A673 (cell line): ENCODE results near the gene EIF1. TPM values are rescaled to one million over a fixed set of nuclear protein-coding genes. Genes with fewer than 3 reads are reported as not detected.

Experiments used
- BruUV-seq: library from RNA; stranded (reverse); fragments of 400-500 nt; replicated peaks from 2 replicates; lab custom pipeline; 2021; lab: Mats Ljungman, UMichigan
- CTCF ChIA-PET: fragments of 300-600 bp; sonication (Branson Sonifier 250); formaldehyde crosslinking; loops from one replicate; lab custom pipeline; 2022; ENCODE audit warnings: antibody characterized with exemption; lab: Charles Lee
- POLR2A ChIA-PET: fragments of 300-600 bp; sonication (Branson Sonifier 250); formaldehyde crosslinking; loops from one replicate; lab custom pipeline; 2022; ENCODE audit warnings: antibody characterized with exemption; ENCODE audit not compliant: low non-redundant PET; lab: Charles Lee
- DNase-seq: peaks from one replicate; pipeline ENCODE4 v3.0.0-alpha.2; 2015; ENCODE audit warnings: low spot score
- H3K27ac ChIP-seq: fragments of 200-600 bp; sonication (generic); 2 replicates; pipeline ENCODE4 v1.5.1; 2016; ENCODE audit warnings: mixed run types, low read depth, mild to moderate bottlenecking, mixed read lengths, antibody characterized with exemption, low read length; ENCODE audit not compliant: poor library complexity, severe bottlenecking
- H3K27me3 ChIP-seq: fragments of 200-600 bp; sonication (generic); replicated peaks from 2 replicates; pipeline ENCODE4 v1.6.1; 2017; ENCODE audit warnings: mixed run types, low read depth, mild to moderate bottlenecking, mixed read lengths, antibody characterized with exemption, low read length; ENCODE audit not compliant: insufficient read depth, poor library complexity
- H3K36me3 ChIP-seq: fragments of 200-600 bp; sonication (generic); 2 replicates; pipeline ENCODE4 v1.6.1; 2016; ENCODE audit warnings: mixed run types, mild to moderate bottlenecking, mixed read lengths, antibody characterized with exemption, low read length; ENCODE audit not compliant: insufficient read depth, poor library complexity, severe bottlenecking
- H3K4me1 ChIP-seq: fragments of 200-600 bp; sonication (generic); 2 replicates; pipeline ENCODE4 v1.6.1; 2017; ENCODE audit warnings: mixed run types, mild to moderate bottlenecking, mixed read lengths, antibody characterized with exemption, low read length; ENCODE audit not compliant: insufficient read depth, poor library complexity, severe bottlenecking
- H3K4me3 ChIP-seq: fragments of 200-600 bp; sonication (generic); 2 replicates; pipeline ENCODE4 v1.5.1; 2016; ENCODE audit warnings: low read depth, mixed run types, mild to moderate bottlenecking, mixed read lengths, low read length; ENCODE audit not compliant: poor library complexity, severe bottlenecking
- H3K9me3 ChIP-seq: fragments of 200-600 bp; sonication (generic); 2 replicates; pipeline ENCODE4 v1.6.1; 2016; ENCODE audit warnings: mixed run types, low read depth, mild to moderate bottlenecking, mixed read lengths, antibody characterized with exemption, low read length; ENCODE audit not compliant: poor library complexity, severe bottlenecking
- CTCF ChIP-seq: fragments of 300-800, 200-600 bp; sonication (generic); conservative IDR thresholded peaks from 2 replicates; pipeline ENCODE4 v1.5.1; 2017; ENCODE audit warnings: low read depth, mild to moderate bottlenecking, antibody characterized with exemption, low read length, moderate library complexity, mixed read lengths
- EZH2 ChIP-seq: fragments of 200-600 bp; sonication (generic); IDR thresholded peaks from 2 replicates; pipeline ENCODE4 v1.6.1; 2017; ENCODE audit warnings: borderline replicate concordance, low read depth, mild to moderate bottlenecking, mixed read lengths, antibody characterized with exemption, low read length; ENCODE audit not compliant: poor library complexity, severe bottlenecking
- intact Hi-C: fragments of 100-400 bp; cut with micrococcal nuclease; formaldehyde crosslinking; loops from one replicate; pipeline ENCODE4 v1.10.0; 2022; ENCODE audit not compliant: unreplicated experiment
- total RNA-seq: library from RNA; stranded (reverse); gene quantifications from 2 replicates; pipeline ENCODE4 v1.2.3, GENCODE V29; 2021

Gene EIF1
- total RNA-seq, 1 experiment from 2014 or later = 524 TPM

DNA sequence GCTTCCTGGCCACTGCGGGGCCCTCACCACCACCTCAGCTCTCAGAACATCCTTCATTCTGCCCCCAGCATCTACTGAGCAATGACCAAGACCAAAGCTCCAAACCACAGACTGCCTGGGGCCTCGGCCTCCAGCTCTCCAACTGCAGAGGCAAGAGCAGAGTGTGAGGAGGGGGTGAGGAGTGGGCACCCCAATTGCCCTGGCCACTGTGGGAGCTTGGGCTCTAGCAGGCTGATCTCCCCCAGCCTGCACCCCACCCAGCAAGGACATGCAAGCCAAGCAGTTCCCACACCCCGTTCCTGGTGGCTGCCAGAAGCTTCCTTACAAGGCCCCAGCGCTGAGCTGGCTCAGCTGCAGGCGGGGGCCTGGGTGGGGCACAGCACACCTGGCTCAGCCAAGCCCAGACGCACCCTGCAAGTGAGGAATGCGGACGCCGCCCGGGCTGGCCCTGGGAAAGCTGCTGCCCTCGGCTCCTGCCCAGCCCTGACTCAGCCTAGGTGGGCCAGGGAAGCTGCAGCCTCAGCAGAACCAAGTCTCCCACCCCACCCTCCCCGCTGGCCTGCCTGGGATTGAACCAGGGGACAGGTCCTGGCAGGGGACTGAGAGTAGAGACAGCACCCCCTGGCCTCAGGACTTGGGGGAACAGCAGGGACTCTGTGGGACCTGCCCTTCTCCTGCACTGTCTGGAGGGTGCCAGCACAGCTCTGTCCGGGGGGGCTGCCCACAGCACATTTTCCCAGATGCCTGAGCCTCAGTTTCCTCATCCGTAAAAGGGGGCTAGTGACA, 34.6 kb upstream of the EIF1 start:
- no peak for TF ChIP-seq CTCF
- no peak for TF ChIP-seq EZH2
- H3K36me3 ChIP-seq = no peaks in the 10 kb centered on the region
- BruUV-seq = no TSS peak
- DNase-seq = no peak
- intact Hi-C loops = no loop called here
- CTCF ChIA-PET = interaction anchor here (1.3 kb wide), 1 partner anchor 9 kb away, joined by 6 read pairs; no protein-coding TSS in a partner anchor
- POLR2A ChIA-PET = no interaction called here
- no peaks in the 10 kb centered on the region for H3K27me3 ChIP-seq
- H3K4me3 ChIP-seq = no peak overlapping the region
- H3K4me1 ChIP-seq = no peaks in the 10 kb centered on the region
- no peaks in the 10 kb centered on the region for H3K9me3 ChIP-seq
- H3K27ac ChIP-seq = no peak overlapping the region

DNA sequence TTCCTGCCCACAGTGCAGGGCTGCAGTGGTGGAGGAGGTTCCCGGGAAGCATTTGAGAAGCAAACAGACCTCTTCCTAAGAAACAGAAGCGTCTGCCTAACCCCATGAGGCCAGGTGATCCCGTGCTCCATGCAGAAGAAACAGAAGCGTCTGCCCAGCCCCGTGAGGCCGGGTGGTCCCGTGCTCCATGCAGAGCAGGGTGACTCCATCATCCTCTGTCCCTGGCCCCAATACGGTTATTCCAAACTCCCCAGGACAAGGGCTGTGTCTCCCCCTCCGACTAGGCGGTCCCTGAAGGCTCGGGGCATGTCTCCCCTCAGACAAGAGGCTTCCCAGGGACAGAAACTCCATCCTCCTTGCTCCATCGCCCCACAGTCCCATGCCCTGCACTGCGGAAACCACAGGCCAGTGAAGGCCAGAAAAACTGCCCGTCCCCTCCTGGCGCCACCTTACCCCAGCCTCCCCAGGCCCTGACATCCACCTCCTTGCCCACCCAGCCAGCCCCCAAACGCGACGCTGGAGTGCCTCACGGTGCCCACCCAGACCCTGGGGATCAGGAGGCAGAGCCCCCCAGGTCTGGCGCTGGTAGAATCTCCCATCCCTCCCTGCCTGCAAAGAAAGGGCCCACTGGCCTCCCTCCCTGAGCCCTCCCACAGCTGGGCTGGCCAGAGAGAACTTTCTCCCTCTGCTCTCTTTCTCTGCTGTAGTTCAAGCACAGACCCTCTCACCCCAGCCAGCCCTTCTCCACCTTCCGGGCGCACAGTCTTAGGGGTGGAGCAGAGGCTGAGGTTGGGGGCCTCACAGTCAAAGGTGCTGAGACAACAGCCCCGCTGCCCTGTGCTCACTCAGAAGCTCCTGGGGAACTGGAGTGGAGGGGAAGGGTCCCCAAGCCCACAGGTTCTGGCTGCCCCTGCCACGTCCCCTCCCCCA, 33.7 kb upstream of the EIF1 start:
- BruUV-seq = no TSS peak
- ChIA-PET CTCF (interaction anchor here (1.3 kb wide), 1 partner anchor 8 kb away, joined by 6 read pairs; no protein-coding TSS in a partner anchor), POLR2A (no interaction called here)
- H3K27ac ChIP-seq = no peak overlapping the region
- DNase-seq = no peak
- no peak for TF ChIP-seq CTCF
- TF ChIP-seq EZH2 = no peak
- no peaks in the 10 kb centered on the region for H3K4me1 ChIP-seq
- no peak overlapping the region for H3K4me3 ChIP-seq
- H3K27me3 ChIP-seq = no peaks in the 10 kb centered on the region
- no peaks in the 10 kb centered on the region for H3K36me3 ChIP-seq
- intact Hi-C loops = no loop called here
- H3K9me3 ChIP-seq = no peaks in the 10 kb centered on the region

DNA sequence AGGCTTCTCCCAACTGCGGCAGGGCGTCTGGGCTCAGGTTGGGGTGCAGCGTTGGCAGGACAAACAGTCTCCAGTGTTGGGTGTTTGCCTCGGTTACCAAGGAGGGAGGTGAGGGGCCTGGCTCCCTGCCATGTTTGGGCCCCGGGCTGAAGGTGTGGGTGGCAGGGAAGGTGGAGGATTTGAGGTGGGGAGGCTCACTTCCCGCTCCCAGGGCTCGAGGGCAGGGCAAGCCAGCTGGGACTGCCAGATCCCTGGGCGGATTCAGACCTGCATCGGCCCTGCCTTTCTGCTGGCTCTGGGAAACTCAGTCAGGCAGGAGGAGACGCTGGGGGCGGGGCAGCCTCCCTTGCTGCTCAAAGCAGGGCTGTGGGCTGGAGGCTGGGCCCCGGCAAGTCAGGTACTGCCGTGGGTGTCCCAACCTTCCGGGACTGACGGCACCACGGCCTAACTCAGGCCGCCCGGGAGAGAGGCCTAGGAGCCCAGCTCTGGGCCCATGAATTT, 33.0 kb upstream of the EIF1 start:
- no TSS peak for BruUV-seq
- no peak overlapping the region for H3K4me3 ChIP-seq
- no peak overlapping the region for H3K27ac ChIP-seq
- no peaks in the 10 kb centered on the region for H3K4me1 ChIP-seq
- H3K9me3 ChIP-seq = no peaks in the 10 kb centered on the region
- no peak for DNase-seq
- ChIA-PET POLR2A (no interaction called here), CTCF (no interaction called here)
- no peaks in the 10 kb centered on the region for H3K36me3 ChIP-seq
- TF ChIP-seq CTCF (no peak), EZH2 (no peak)
- no peaks in the 10 kb centered on the region for H3K27me3 ChIP-seq
- intact Hi-C loops = no loop called here
